ENCODE measurements around the gene GTPBP1. TPM values are rescaled to one million over a fixed set of nuclear protein-coding genes. Genes with fewer than 3 reads are reported as not detected.

The GTPBP1 gene
- total and polyA plus RNA-seq, 2 of the 4 experiments (the other 2 are of a cell fraction): 12.4 to 29.5 TPM

DNA sequence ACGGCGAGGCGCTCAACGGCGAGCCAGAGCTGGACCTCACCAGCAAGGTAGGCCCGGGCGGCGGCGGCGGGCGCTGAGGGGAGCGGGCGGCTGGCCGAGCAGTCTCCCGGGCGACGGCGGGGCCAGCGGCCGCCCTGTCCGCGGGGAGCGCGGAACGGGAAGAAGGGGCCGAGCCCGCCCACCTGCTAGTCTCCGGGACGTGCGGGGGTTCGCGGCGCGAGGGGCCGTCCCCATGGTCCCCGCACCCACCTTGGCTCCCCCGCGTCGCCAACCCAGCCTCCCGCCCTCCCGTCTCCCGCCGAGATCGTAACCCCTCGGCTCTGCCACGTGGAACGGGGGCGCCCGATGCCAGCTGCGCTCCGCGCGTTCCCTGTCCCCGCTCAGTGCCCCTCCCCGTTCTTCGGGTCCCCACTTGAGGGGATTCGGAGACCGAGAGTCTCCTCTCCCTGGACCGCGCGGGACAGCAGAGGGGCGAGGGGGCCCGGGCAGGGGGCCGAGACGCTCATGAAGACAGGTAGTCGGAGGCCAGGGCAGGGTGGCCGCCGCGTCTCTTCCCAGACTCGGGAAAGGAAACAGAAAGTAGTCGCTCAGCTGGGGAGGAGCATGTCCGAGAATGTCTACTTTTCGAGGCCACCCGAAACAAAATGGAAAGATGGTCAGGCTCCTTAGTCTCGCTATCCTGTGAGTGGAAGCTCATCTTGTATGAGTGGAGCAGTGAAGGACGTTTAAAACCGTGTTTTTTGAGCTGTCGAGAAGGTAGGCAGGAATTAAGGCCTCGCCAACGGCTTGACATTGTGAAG is 557 bp downstream of the GTPBP1 start:
- H3K79me1 ChIP-seq (ENCODE audit: low read depth in 1 of 2, low read length in 2 of 2): peaks cover 6 to 57% of the 10 kb centered on the region in 2 experiments; a peak in 2 of 4 replicates
- in situ Hi-C loops (cut with MboI; ENCODE audit: low sequenced_read_pairs): no loop called here

More for the DNA sequence above, 557 bp downstream of the GTPBP1 start:
- H3K27me3 ChIP-seq (ENCODE audit: control insufficient read depth, insufficient read depth, low read length): no peaks in the 10 kb centered on the region
- peak overlapping the region; percentile 87 for H3K14ac ChIP-seq (replicated peaks; ENCODE audit: low read depth, low read length)
- no peaks in the 10 kb centered on the region for H3K9me3 ChIP-seq (ENCODE audit: control insufficient read depth, insufficient read depth, low read length)
- 1% methylated on average over 51 of the region's 80 CpGs; no CpG with 5 or more reads in 1 of the 2 experiments for WGBS, 2 experiments (ENCODE audit: extremely low coverage in 2 of 2, insufficient read length in 1 of 2)
- no peak overlapping the region for H2BK120ac ChIP-seq (ENCODE audit: low read depth, low read length)
- dilution Hi-C loops (cut with HindIII; ENCODE audit: low sequenced_read_pairs, unreplicated experiment): no loop called here
- H4K91ac ChIP-seq (ENCODE audit: insufficient read depth, low read depth, low read length): peak overlapping the region; percentile 53; the same call in 1 of the 2 replicates
- H4K5ac ChIP-seq (ENCODE audit: low read depth, low read length): no peak overlapping the region
- no TSS peak for BruUV-seq (replicated peaks)
- peaks cover 49% of the 10 kb centered on the region for H4K20me1 ChIP-seq (ENCODE audit: insufficient read depth, low read length)
- DNase-seq: peak; percentile 27
- peak overlapping the region; percentile 69 for H3K4me3 ChIP-seq (ENCODE audit: insufficient read depth, low read depth, low read length)
- peaks cover 1% of the 10 kb centered on the region; the same call in 1 of the 2 replicates for H3K36me3 ChIP-seq (ENCODE audit: control insufficient read depth, insufficient read depth, low read length)
- peak overlapping the region; percentile 75 for H3K56ac ChIP-seq (ENCODE audit: extremely low read depth, insufficient read depth, low read length)
- POLR2A ChIA-PET (ENCODE audit: unreplicated experiment): no interaction called here
- intact Hi-C loops (cut with micrococcal nuclease): loop anchor here (10.0 kb wide), 1 partner anchor 652 kb away; the partner anchor contains the start of gene PICK1
- peak; percentile 15 for ATAC-seq (ENCODE audit: low read depth)
- H3K4ac ChIP-seq (ENCODE audit: low read depth, low read length): peak overlapping the region; percentile 91
- peak overlapping the region; percentile 72 for H3K27ac ChIP-seq (ENCODE audit: insufficient read depth, low read length)
- peak overlapping the region; percentile 92 for H2AFZ ChIP-seq (replicated peaks; ENCODE audit: low read length, poor library complexity)
- CTCF ChIA-PET: interaction anchor here (0.7 to 1.5 kb wide), 2 partner anchors 12 to 19 kb away, joined by 3 read pairs; no protein-coding TSS in a partner anchor
- peaks cover 21% of the 10 kb centered on the region for H3K9me1 ChIP-seq (ENCODE audit: insufficient read depth, low read length)
- H2BK5ac ChIP-seq (ENCODE audit: low read depth, low read length, poor library complexity, severe bottlenecking): peak overlapping the region; percentile 77
- peak overlapping the region; percentile 64 for H3K9ac ChIP-seq (ENCODE audit: low read depth, low read length)
- peaks cover 7% of the 10 kb centered on the region for H3K4me1 ChIP-seq (ENCODE audit: control insufficient read depth, insufficient read depth, low read length)
- no peak overlapping the region for H2BK20ac ChIP-seq (ENCODE audit: low read depth, low read length)
- TF ChIP-seq CTCF (conservative IDR thresholded peaks at IDR 0.05; ENCODE audit: low read depth, low read length) (no peak), RFX5 (IDR thresholded peaks at IDR 0.05; ENCODE audit: low read depth, low read length) (no peak), RAD21 (IDR thresholded peaks at IDR 0.05; ENCODE audit: low read length) (no peak), MXI1 (IDR thresholded peaks at IDR 0.05; ENCODE audit: borderline replicate concordance, low read depth, low read length) (peak; percentile 83; the same call in 1 of the 2 replicates), CHD1 (IDR thresholded peaks at IDR 0.05; ENCODE audit: low read depth, low read length) (no peak; the same call in none of the 2 replicates), ELK1 (IDR thresholded peaks at IDR 0.05; ENCODE audit: borderline replicate concordance, low read depth, low read length) (no peak)
- H2BK15ac ChIP-seq (ENCODE audit: low read depth, low read length): 0 out of 3 replicates have a peak overlapping the region, but pooled peaks have one; percentile 29
- H2AK5ac ChIP-seq (ENCODE audit: low read depth, low read length): peak overlapping the region; percentile 60
- H4K8ac ChIP-seq (ENCODE audit: low read depth in 2 of 2, low read length in 2 of 2): peak overlapping the region in 1 of 2 experiments; percentile 48; a peak in 1 of 4 replicates
- peak overlapping the region; percentile 92 for H3K4me2 ChIP-seq (ENCODE audit: low read depth, low read length)
- H3K18ac ChIP-seq (ENCODE audit: low read depth, low read length): peak overlapping the region; percentile 21; the same call in 1 of the 2 replicates
- H3K23ac ChIP-seq (ENCODE audit: low read depth, low read length): peak overlapping the region; percentile 99
- peak overlapping the region; percentile 97 for H2AK9ac ChIP-seq (replicated peaks; ENCODE audit: low read depth, low read length, poor library complexity)

Measured in IMR-90 (cell line).